GM13977 (cell line): ENCODE results near the gene BCL11B.

Experiments
- DNase-seq: peaks from one replicate; pipeline ENCODE4 v3.0.0; 2012; ENCODE audit warnings: low spot score
- CTCF ChIP-seq: IDR thresholded peaks from 2 replicates; pipeline ENCODE4 v1.5.1; 2012; ENCODE audit warnings: mild to moderate bottlenecking, control low read depth; ENCODE audit not compliant: insufficient read depth; ENCODE audit errors: extremely low read depth, missing control alignments
- in situ Hi-C: fragments of 300-500 bp; cut with MboI; formaldehyde crosslinking; loops from one replicate; pipeline ENCODE4 v1.12.0; 2022; ENCODE audit warnings: low sequenced_read_pairs, low pct_unique_long_range_greater_than_20kb, mixed read lengths, inconsistent platforms; ENCODE audit not compliant: unreplicated experiment

The BCL11B gene

GRCh38 chr14:99214701-99215100 lies 57.3 kb downstream of the BCL11B start:
- in situ Hi-C loops: no loop called here
- no peak for TF ChIP-seq CTCF
- DNase-seq: no peak

GRCh38 chr14:99213527-99213971 lies 58.4 kb downstream of the BCL11B start:
- no peak for TF ChIP-seq CTCF
- in situ Hi-C loops: no loop called here
- DNase-seq: no peak

GRCh38 chr14:99213101-99213500 lies 58.9 kb downstream of the BCL11B start:
- in situ Hi-C loops: no loop called here
- DNase-seq: no peak
- TF ChIP-seq CTCF: no peak

- in situ Hi-C loops: no loop called here
- no peak for TF ChIP-seq CTCF
- DNase-seq: no peak
Measured at GRCh38 chr14:99212646-99213045, 59.4 kb downstream of the BCL11B start.

GRCh38 chr14:99212199-99212598 lies 59.8 kb downstream of the BCL11B start:
- no peak for TF ChIP-seq CTCF
- in situ Hi-C loops: no loop called here
- DNase-seq: no peak

- in situ Hi-C loops: no loop called here
- DNase-seq: no peak
- no peak for TF ChIP-seq CTCF
Measured at GRCh38 chr14:99211410-99211809, 60.6 kb downstream of the BCL11B start.

GRCh38 chr14:99210333-99210732 lies 61.7 kb downstream of the BCL11B start:
- in situ Hi-C loops: no loop called here
- no peak for DNase-seq
- no peak for TF ChIP-seq CTCF
